ENCODE results near the gene ASB18.

The ASB18 gene

DNA sequence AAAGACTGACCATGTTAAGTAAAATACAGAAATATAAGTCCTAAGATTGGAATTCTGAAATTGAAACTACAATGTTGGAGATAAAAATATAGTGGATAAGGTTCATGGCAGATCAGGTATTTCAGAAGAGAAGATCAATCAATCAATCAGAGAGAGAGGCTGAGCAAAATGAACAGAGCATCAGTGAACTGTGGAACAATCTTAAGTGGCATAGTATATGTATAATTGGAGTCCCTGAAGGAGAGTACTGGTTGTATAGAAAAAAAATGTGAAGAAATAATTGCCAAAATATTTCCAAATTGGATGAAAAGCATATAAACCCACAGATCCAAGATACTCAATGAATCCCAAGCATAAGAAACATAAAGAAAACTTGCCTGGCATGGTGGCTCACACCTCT lies 35.0 kb downstream of the ASB18 start:
- no peaks in the 10 kb centered on the region for H3K27me3 ChIP-seq (ENCODE audit: insufficient read depth, low read length, poor library complexity)
- H3K79me2 ChIP-seq (ENCODE audit: control insufficient read depth, insufficient read depth, low read length) = no peaks in the 10 kb centered on the region
- no peak overlapping the region for H3K4me2 ChIP-seq (ENCODE audit: low read length)
- H3K36me3 ChIP-seq (ENCODE audit: control insufficient read depth, insufficient read depth, low read length) = no peaks in the 10 kb centered on the region
- no peak for DNase-seq
- no peak overlapping the region for H2BK5ac ChIP-seq (ENCODE audit: low read length)
- no peak overlapping the region for H3K9ac ChIP-seq (ENCODE audit: low read length)
- no peak overlapping the region for H4K8ac ChIP-seq (ENCODE audit: low read depth, low read length)
- no peak overlapping the region for H3K4me3 ChIP-seq (ENCODE audit: low read length)
- no peak overlapping the region for H2AK5ac ChIP-seq (ENCODE audit: low read length)
- H3K23ac ChIP-seq (ENCODE audit: low read length) = no peak overlapping the region
- H3K27ac ChIP-seq (ENCODE audit: low read depth, low read length) = no peak overlapping the region
- no peaks in the 10 kb centered on the region for H3K79me1 ChIP-seq (ENCODE audit: low read length)
- H3K4me1 ChIP-seq (ENCODE audit: control insufficient read depth, low read depth, low read length) = no peaks in the 10 kb centered on the region
- H3K4ac ChIP-seq (ENCODE audit: low read depth, low read length) = no peak overlapping the region
- H4K5ac ChIP-seq (ENCODE audit: low read length) = no peak overlapping the region
- no peak overlapping the region for H3K56ac ChIP-seq (ENCODE audit: low read length)
- H2BK120ac ChIP-seq (ENCODE audit: low read depth, low read length) = no peak overlapping the region
- H2BK15ac ChIP-seq (replicated peaks; ENCODE audit: low read depth) = no peak overlapping the region
- no peak overlapping the region for H3K18ac ChIP-seq (ENCODE audit: low read length)

DNA sequence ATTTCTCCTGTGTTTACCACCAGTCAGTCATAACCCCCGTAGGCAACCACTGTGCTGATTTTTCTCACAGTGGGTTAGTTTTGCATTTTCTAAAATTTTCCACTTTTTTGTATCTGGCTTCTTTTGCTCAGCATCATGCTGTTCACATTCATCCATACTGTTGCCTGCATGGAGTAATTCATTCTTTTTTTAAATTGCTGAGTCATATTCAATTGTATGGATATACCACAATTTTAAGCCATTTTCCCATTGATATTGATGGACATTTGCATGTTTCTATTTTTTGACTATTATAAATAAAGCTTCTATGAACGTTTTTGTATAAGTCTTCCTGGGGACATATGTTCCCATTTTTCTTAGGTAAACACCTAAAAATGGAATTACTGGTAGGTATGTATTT lies 40.5 kb downstream of the ASB18 start:
- no peak overlapping the region for H4K8ac ChIP-seq (ENCODE audit: low read depth, low read length)
- H3K4me3 ChIP-seq (ENCODE audit: low read length) = no peak overlapping the region
- H3K27me3 ChIP-seq (ENCODE audit: insufficient read depth, low read length, poor library complexity) = no peaks in the 10 kb centered on the region
- H3K4me1 ChIP-seq (ENCODE audit: control insufficient read depth, low read depth, low read length) = no peaks in the 10 kb centered on the region
- no peaks in the 10 kb centered on the region for H3K79me2 ChIP-seq (ENCODE audit: control insufficient read depth, insufficient read depth, low read length)
- no peak for DNase-seq
- no peaks in the 10 kb centered on the region for H3K36me3 ChIP-seq (ENCODE audit: control insufficient read depth, insufficient read depth, low read length)
- H3K23ac ChIP-seq (ENCODE audit: low read length) = no peak overlapping the region
- no peak overlapping the region for H2BK120ac ChIP-seq (ENCODE audit: low read depth, low read length)
- H3K56ac ChIP-seq (ENCODE audit: low read length) = no peak overlapping the region
- no peak overlapping the region for H2BK5ac ChIP-seq (ENCODE audit: low read length)
- no CpG with 5 or more reads among the region's 2 CpGs for WGBS (ENCODE audit: extremely low coverage, insufficient coverage, low lambda C conversion rate)
- H3K79me1 ChIP-seq (ENCODE audit: low read length) = no peaks in the 10 kb centered on the region
- no peak overlapping the region for H3K18ac ChIP-seq (ENCODE audit: low read length)
- no peak overlapping the region for H2AK5ac ChIP-seq (ENCODE audit: low read length)
- H3K9ac ChIP-seq (ENCODE audit: low read length) = no peak overlapping the region
- H2BK15ac ChIP-seq (replicated peaks; ENCODE audit: low read depth) = no peak overlapping the region
- no peak overlapping the region for H3K4ac ChIP-seq (ENCODE audit: low read depth, low read length)
- no peak overlapping the region for H3K4me2 ChIP-seq (ENCODE audit: low read length)
- no peak overlapping the region for H4K5ac ChIP-seq (ENCODE audit: low read length)
- no peak overlapping the region for H3K27ac ChIP-seq (ENCODE audit: low read depth, low read length)

DNA sequence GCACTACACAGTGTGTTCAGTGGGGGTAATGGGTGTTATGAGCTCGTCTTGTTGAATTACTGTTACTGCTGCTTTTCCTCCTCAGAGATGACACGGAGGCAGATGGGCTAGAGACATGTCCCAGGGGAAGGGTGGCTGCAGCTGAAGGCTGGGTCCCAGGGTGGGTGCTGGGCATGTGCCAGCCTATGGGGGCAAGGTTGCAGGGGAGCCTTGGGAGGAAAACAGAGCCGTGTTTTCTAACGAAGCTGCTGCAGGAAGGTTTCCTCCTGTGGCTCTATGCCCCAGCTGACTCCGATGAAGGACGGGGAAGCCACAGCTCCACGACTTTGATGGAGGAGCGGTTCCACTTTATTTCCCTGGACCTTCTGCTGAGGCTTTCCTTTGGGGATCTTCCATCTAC lies 42.4 kb downstream of the ASB18 start:
- H2BK15ac ChIP-seq (replicated peaks; ENCODE audit: low read depth) = no peak overlapping the region
- no peaks in the 10 kb centered on the region for H3K79me1 ChIP-seq (ENCODE audit: low read length)
- no peak overlapping the region for H2BK5ac ChIP-seq (ENCODE audit: low read length)
- no peaks in the 10 kb centered on the region for H3K27me3 ChIP-seq (ENCODE audit: insufficient read depth, low read length, poor library complexity)
- no peak overlapping the region for H2BK120ac ChIP-seq (ENCODE audit: low read depth, low read length)
- H3K36me3 ChIP-seq (ENCODE audit: control insufficient read depth, insufficient read depth, low read length) = no peaks in the 10 kb centered on the region
- no peak overlapping the region for H3K56ac ChIP-seq (ENCODE audit: low read length)
- H3K4me3 ChIP-seq (ENCODE audit: low read length) = no peak overlapping the region
- H4K8ac ChIP-seq (ENCODE audit: low read depth, low read length) = no peak overlapping the region
- DNase-seq = no peak
- H3K79me2 ChIP-seq (ENCODE audit: control insufficient read depth, insufficient read depth, low read length) = no peaks in the 10 kb centered on the region
- WGBS (ENCODE audit: extremely low coverage, insufficient coverage, low lambda C conversion rate) = no CpG with 5 or more reads among the region's 8 CpGs
- no peak overlapping the region for H3K4me2 ChIP-seq (ENCODE audit: low read length)
- H3K27ac ChIP-seq (ENCODE audit: low read depth, low read length) = no peak overlapping the region
- H3K18ac ChIP-seq (ENCODE audit: low read length) = no peak overlapping the region
- H3K4ac ChIP-seq (ENCODE audit: low read depth, low read length) = no peak overlapping the region
- H3K9ac ChIP-seq (ENCODE audit: low read length) = no peak overlapping the region
- no peaks in the 10 kb centered on the region for H3K4me1 ChIP-seq (ENCODE audit: control insufficient read depth, low read depth, low read length)
- H4K5ac ChIP-seq (ENCODE audit: low read length) = no peak overlapping the region
- H2AK5ac ChIP-seq (ENCODE audit: low read length) = no peak overlapping the region
- no peak overlapping the region for H3K23ac ChIP-seq (ENCODE audit: low read length)

DNA sequence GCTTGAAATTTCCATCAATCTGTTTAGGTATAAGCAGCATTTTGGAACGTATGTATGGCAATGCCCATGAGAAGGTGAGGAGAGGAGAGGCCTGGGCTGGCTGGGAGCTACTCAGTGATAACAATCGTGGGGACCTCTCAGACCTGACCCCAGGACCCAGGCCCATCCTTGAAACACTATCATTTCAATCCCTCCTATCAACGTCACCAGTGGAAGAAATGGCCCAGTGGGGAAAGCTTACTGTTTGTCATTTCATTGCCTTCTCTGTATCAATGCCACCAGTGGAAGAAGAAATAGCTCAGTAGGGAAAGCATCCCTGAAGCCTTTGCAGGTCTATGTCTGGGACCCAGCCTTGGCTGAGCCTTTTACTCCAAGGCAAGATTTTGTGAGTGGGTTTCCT lies 44.8 kb downstream of the ASB18 start:
- Histone ChIP-seq H2BK5ac (ENCODE audit: low read length) (no peak overlapping the region), H3K4me3 (ENCODE audit: low read length) (no peak overlapping the region), H3K79me1 (ENCODE audit: low read length) (no peaks in the 10 kb centered on the region), H3K27me3 (ENCODE audit: insufficient read depth, low read length, poor library complexity) (no peaks in the 10 kb centered on the region), H4K8ac (ENCODE audit: low read depth, low read length) (no peak overlapping the region), H3K18ac (ENCODE audit: low read length) (no peak overlapping the region), H2AK5ac (ENCODE audit: low read length) (no peak overlapping the region), H3K36me3 (ENCODE audit: control insufficient read depth, insufficient read depth, low read length) (no peaks in the 10 kb centered on the region), H3K4ac (ENCODE audit: low read depth, low read length) (no peak overlapping the region), H3K4me2 (ENCODE audit: low read length) (no peak overlapping the region), H3K9ac (ENCODE audit: low read length) (no peak overlapping the region), H3K79me2 (ENCODE audit: control insufficient read depth, insufficient read depth, low read length) (no peaks in the 10 kb centered on the region), H4K5ac (ENCODE audit: low read length) (no peak overlapping the region), H2BK15ac (replicated peaks; ENCODE audit: low read depth) (no peak overlapping the region), H3K56ac (ENCODE audit: low read length) (no peak overlapping the region), H3K23ac (ENCODE audit: low read length) (no peak overlapping the region), H3K4me1 (ENCODE audit: control insufficient read depth, low read depth, low read length) (no peaks in the 10 kb centered on the region), H3K27ac (ENCODE audit: low read depth, low read length) (no peak overlapping the region), H2BK120ac (ENCODE audit: low read depth, low read length) (no peak overlapping the region)
- DNase-seq = no peak
- no CpG with 5 or more reads among the region's 3 CpGs for WGBS (ENCODE audit: extremely low coverage, insufficient coverage, low lambda C conversion rate)

DNA sequence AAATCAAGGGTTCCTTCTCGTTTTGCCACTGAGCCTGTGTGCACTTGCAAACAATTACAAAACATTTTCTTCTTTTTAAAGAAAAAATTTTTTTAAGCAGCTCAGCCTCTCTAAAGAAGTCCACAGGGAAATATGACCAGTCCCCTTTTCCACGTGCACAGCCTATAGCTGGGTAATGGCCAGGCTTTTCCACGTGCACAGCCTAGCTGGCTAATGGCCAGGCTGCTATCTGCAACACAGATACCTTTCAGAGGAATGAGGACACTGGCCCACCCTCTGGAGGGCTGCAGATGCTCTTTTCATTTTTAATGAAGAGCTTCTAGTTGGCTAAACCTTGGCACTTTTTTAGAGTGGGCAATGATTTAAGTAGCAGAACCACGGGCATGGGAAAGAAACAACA lies 46.3 kb downstream of the ASB18 start:
- Histone ChIP-seq H4K8ac (ENCODE audit: low read depth, low read length) (no peak overlapping the region), H3K23ac (ENCODE audit: low read length) (no peak overlapping the region), H2AK5ac (ENCODE audit: low read length) (no peak overlapping the region), H2BK120ac (ENCODE audit: low read depth, low read length) (no peak overlapping the region), H3K27me3 (ENCODE audit: insufficient read depth, low read length, poor library complexity) (no peaks in the 10 kb centered on the region), H3K56ac (ENCODE audit: low read length) (no peak overlapping the region), H3K4me2 (ENCODE audit: low read length) (no peak overlapping the region), H3K4me3 (ENCODE audit: low read length) (no peak overlapping the region), H2BK15ac (replicated peaks; ENCODE audit: low read depth) (no peak overlapping the region), H3K27ac (ENCODE audit: low read depth, low read length) (no peak overlapping the region), H3K79me2 (ENCODE audit: control insufficient read depth, insufficient read depth, low read length) (no peaks in the 10 kb centered on the region), H2BK5ac (ENCODE audit: low read length) (no peak overlapping the region), H3K79me1 (ENCODE audit: low read length) (no peaks in the 10 kb centered on the region), H3K18ac (ENCODE audit: low read length) (no peak overlapping the region), H4K5ac (ENCODE audit: low read length) (no peak overlapping the region), H3K36me3 (ENCODE audit: control insufficient read depth, insufficient read depth, low read length) (no peaks in the 10 kb centered on the region), H3K4ac (ENCODE audit: low read depth, low read length) (no peak overlapping the region), H3K9ac (ENCODE audit: low read length) (no peak overlapping the region), H3K4me1 (ENCODE audit: control insufficient read depth, low read depth, low read length) (no peaks in the 10 kb centered on the region)
- DNase-seq = no peak
- WGBS (ENCODE audit: extremely low coverage, insufficient coverage, low lambda C conversion rate) = no CpG with 5 or more reads among the region's 4 CpGs

DNA sequence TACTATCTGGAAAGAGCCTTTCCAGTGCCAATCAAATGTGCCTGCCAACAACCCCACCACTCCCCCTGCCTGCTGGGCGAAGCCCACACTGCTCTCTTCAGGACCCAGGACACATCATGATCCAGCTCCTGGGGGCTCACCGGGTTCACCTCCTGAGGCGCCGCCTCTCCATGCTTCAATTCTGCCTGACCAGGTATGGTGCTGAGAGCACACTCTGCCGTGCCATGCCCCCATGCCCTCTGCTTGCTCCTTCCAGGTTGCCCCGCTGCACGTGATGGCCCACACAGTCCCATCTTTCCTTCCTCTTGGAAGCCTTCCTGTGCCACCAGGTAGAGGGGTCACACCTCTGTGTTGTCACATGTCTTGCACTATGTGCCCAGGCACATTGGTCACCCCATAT lies 47.5 kb downstream of the ASB18 start:
- Histone ChIP-seq H2BK120ac (ENCODE audit: low read depth, low read length) (no peak overlapping the region), H2BK5ac (ENCODE audit: low read length) (no peak overlapping the region), H3K79me1 (ENCODE audit: low read length) (no peaks in the 10 kb centered on the region), H2AK5ac (ENCODE audit: low read length) (no peak overlapping the region), H3K4me2 (ENCODE audit: low read length) (no peak overlapping the region), H4K8ac (ENCODE audit: low read depth, low read length) (no peak overlapping the region), H3K27me3 (ENCODE audit: insufficient read depth, low read length, poor library complexity) (no peaks in the 10 kb centered on the region), H3K36me3 (ENCODE audit: control insufficient read depth, insufficient read depth, low read length) (no peaks in the 10 kb centered on the region), H3K27ac (ENCODE audit: low read depth, low read length) (no peak overlapping the region), H3K4me1 (ENCODE audit: control insufficient read depth, low read depth, low read length) (no peaks in the 10 kb centered on the region), H3K79me2 (ENCODE audit: control insufficient read depth, insufficient read depth, low read length) (no peaks in the 10 kb centered on the region), H3K4me3 (ENCODE audit: low read length) (no peak overlapping the region), H2BK15ac (replicated peaks; ENCODE audit: low read depth) (no peak overlapping the region), H4K5ac (ENCODE audit: low read length) (no peak overlapping the region), H3K23ac (ENCODE audit: low read length) (no peak overlapping the region), H3K9ac (ENCODE audit: low read length) (no peak overlapping the region), H3K18ac (ENCODE audit: low read length) (no peak overlapping the region), H3K4ac (ENCODE audit: low read depth, low read length) (no peak overlapping the region), H3K56ac (ENCODE audit: low read length) (no peak overlapping the region)
- WGBS (ENCODE audit: extremely low coverage, insufficient coverage, low lambda C conversion rate) = no CpG with 5 or more reads among the region's 7 CpGs
- no peak for DNase-seq
